Neural progenitor cell (in vitro differentiated cells): ENCODE results near the gene REXO1. TPM values are rescaled to one million over a fixed set of nuclear protein-coding genes. Genes with fewer than 3 reads are reported as not detected.

Source experiments
- DNase-seq: peaks from one replicate; pipeline ENCODE4 v3.0.0-alpha.2; 2016; ENCODE audit warnings: low spot score
- H2AFZ ChIP-seq: fragments of 200-600 bp; sonication (generic); replicated peaks from 2 replicates; pipeline ENCODE4 v1.6.1; 2016; ENCODE audit warnings: antibody characterized with exemption
- H3F3A ChIP-seq: fragments of 200-600 bp; sonication (generic); 2 replicates; pipeline ENCODE4 v1.6.1; 2016; ENCODE audit warnings: antibody characterized with exemption, low read depth
- H3K27ac ChIP-seq: fragments of 200-600 bp; sonication (generic); 2 replicates; pipeline ENCODE4 v1.5.1; 2016; ENCODE audit warnings: mild to moderate bottlenecking
- H3K27me3 ChIP-seq: fragments of 200-600 bp; sonication (generic); 2 replicates; pipeline ENCODE4 v1.6.1; 2016; ENCODE audit warnings: mild to moderate bottlenecking, moderate library complexity
- H3K36me3 ChIP-seq: fragments of 200-600 bp; sonication (generic); 2 replicates; pipeline ENCODE4 v1.5.1; 2016
- H3K4me1 ChIP-seq: fragments of 200-600 bp; sonication (generic); 2 replicates; pipeline ENCODE4 v1.6.1; 2016; ENCODE audit warnings: mixed run types
- H3K4me2 ChIP-seq: fragments of 200-600 bp; sonication (generic); 2 replicates; pipeline ENCODE4 v1.6.1; 2016
- H3K4me3 ChIP-seq: fragments of 200-600 bp; sonication (generic); 2 replicates; pipeline ENCODE4 v1.5.1; 2016
- H3K79me2 ChIP-seq: fragments of 200-600 bp; sonication (generic); 2 replicates; pipeline ENCODE4 v1.6.1; 2016; ENCODE audit warnings: low read depth
- H3K9ac ChIP-seq: fragments of 200-600 bp; sonication (generic); 2 replicates; pipeline ENCODE4 v1.6.1; 2016
- H3K9me3 ChIP-seq: fragments of 200-600 bp; sonication (generic); 2 replicates; pipeline ENCODE4 v1.5.1; 2016; ENCODE audit warnings: low read depth
- H4K20me1 ChIP-seq: fragments of 200-600 bp; sonication (generic); 2 replicates; pipeline ENCODE4 v1.6.1; 2016; ENCODE audit warnings: low read depth
- H3K27ac Mint-ChIP-seq: 3 replicates; pipeline ENCODE4 v1.8.0; 2021; ENCODE audit warnings: mixed read lengths
- H3K27me3 Mint-ChIP-seq: 2 replicates; pipeline ENCODE4 v1.8.0; 2022; ENCODE audit warnings: low read depth, mild to moderate bottlenecking, inconsistent platforms, moderate library complexity, mixed read lengths; ENCODE audit not compliant: insufficient read depth
- H3K36me3 Mint-ChIP-seq: 3 replicates; pipeline ENCODE4 v1.8.0; 2021; ENCODE audit warnings: mixed read lengths
- H3K4me1 Mint-ChIP-seq: 3 replicates; pipeline ENCODE4 v1.8.0; 2021; ENCODE audit warnings: mixed read lengths
- H3K4me3 Mint-ChIP-seq: 3 replicates; pipeline ENCODE4 v1.8.0; 2021; ENCODE audit warnings: mild to moderate bottlenecking, moderate library complexity, mixed read lengths
- H3K9me3 Mint-ChIP-seq: 3 replicates; pipeline ENCODE4 v1.8.0; 2020; ENCODE audit warnings: mixed read lengths
- CTCF ChIP-seq: fragments of 200-600 bp; sonication (generic); IDR thresholded peaks from 2 replicates; pipeline ENCODE4 v1.5.1; 2017; ENCODE audit warnings: antibody characterized with exemption, mild to moderate bottlenecking
- EZH2 ChIP-seq: fragments of 200-600 bp; sonication (generic); IDR thresholded peaks from 2 replicates; pipeline ENCODE4 v1.6.1; 2017; ENCODE audit warnings: antibody characterized with exemption, mild to moderate bottlenecking, moderate library complexity
- EZH2phosphoT487 ChIP-seq: fragments of 200-600 bp; sonication (generic); IDR thresholded peaks from 2 replicates; pipeline ENCODE4 v1.6.1; 2017; ENCODE audit warnings: antibody characterized with exemption
- total RNA-seq: library from RNA; depleted of rRNA; stranded (reverse); fragments of >200 nt; gene quantifications from 2 replicates; pipeline ENCODE4 v1.2.3, GENCODE V29; 2015; ENCODE audit warnings: low replicate concordance

Gene REXO1
- total RNA-seq, 1 donor from 2014 or later = 38.7 TPM

GRCh38 chr19:1769645-1769985, 78.7 kb downstream of the REXO1 start:
- no peak overlapping the region for H3K4me2 ChIP-seq
- Mint-ChIP-seq H3K9me3 (peaks cover 35% of the 10 kb centered on the region), H3K36me3 (no peaks in the 10 kb centered on the region)

GRCh38 chr19:1768918-1769644, 79.2 kb downstream of the REXO1 start:
- Mint-ChIP-seq H3K36me3 (no peaks in the 10 kb centered on the region), H3K9me3 (peaks cover 32% of the 10 kb centered on the region), H3K4me3 (no peak overlapping the region), H3K4me1 (peaks cover 4% of the 10 kb centered on the region), H3K27me3 (peaks cover 79% of the 10 kb centered on the region), H3K27ac (no peak overlapping the region)
- peaks cover 14% of the 10 kb centered on the region for H4K20me1 ChIP-seq
- H3K79me2 ChIP-seq = no peaks in the 10 kb centered on the region
- no peaks in the 10 kb centered on the region for H3K9me3 ChIP-seq
- H2AFZ ChIP-seq = no peak overlapping the region
- no peaks in the 10 kb centered on the region for H3K4me1 ChIP-seq
- peaks cover 100% of the 10 kb centered on the region for H3K27me3 ChIP-seq
- no peak overlapping the region for H3K4me3 ChIP-seq
- no peak overlapping the region for H3K4me2 ChIP-seq
- no peaks in the 10 kb centered on the region for H3F3A ChIP-seq
- no peak for DNase-seq
- no peak overlapping the region for H3K9ac ChIP-seq
- TF ChIP-seq EZH2 (no peak), EZH2phosphoT487 (no peak), CTCF (no peak)
- H3K36me3 ChIP-seq = no peaks in the 10 kb centered on the region
- no peak overlapping the region for H3K27ac ChIP-seq

More at GRCh38 chr19:1769645-1769985, 78.7 kb downstream of the REXO1 start:
- no peak for TF ChIP-seq CTCF
- no peak for TF ChIP-seq EZH2
- no peak for TF ChIP-seq EZH2phosphoT487
- no peaks in the 10 kb centered on the region for H3F3A ChIP-seq
- no peaks in the 10 kb centered on the region for H3K9me3 ChIP-seq
- Mint-ChIP-seq H3K27ac (no peak overlapping the region), H3K4me1 (peaks cover 4% of the 10 kb centered on the region), H3K27me3 (peaks cover 81% of the 10 kb centered on the region), H3K4me3 (no peak overlapping the region)
- no peaks in the 10 kb centered on the region for H3K4me1 ChIP-seq
- H4K20me1 ChIP-seq = peaks cover 14% of the 10 kb centered on the region
- H2AFZ ChIP-seq = no peak overlapping the region
- H3K9ac ChIP-seq = no peak overlapping the region
- DNase-seq = no peak
- peaks cover 100% of the 10 kb centered on the region for H3K27me3 ChIP-seq
- no peaks in the 10 kb centered on the region for H3K36me3 ChIP-seq
- no peaks in the 10 kb centered on the region for H3K79me2 ChIP-seq
- H3K4me3 ChIP-seq = no peak overlapping the region
- no peak overlapping the region for H3K27ac ChIP-seq

GRCh38 chr19:1768248-1768647, 80.0 kb downstream of the REXO1 start:
- no peak overlapping the region for H3K4me2 ChIP-seq
- no peaks in the 10 kb centered on the region for H3K36me3 Mint-ChIP-seq
- H3K9ac ChIP-seq = no peak overlapping the region
- H3K4me1 Mint-ChIP-seq = peaks cover 7% of the 10 kb centered on the region
- no peak for TF ChIP-seq EZH2phosphoT487
- no peak for TF ChIP-seq EZH2
- peak; percentile 53 for TF ChIP-seq CTCF
- peaks cover 100% of the 10 kb centered on the region for H3K27me3 ChIP-seq
- no peaks in the 10 kb centered on the region for H3F3A ChIP-seq
- H3K9me3 Mint-ChIP-seq = peaks cover 26% of the 10 kb centered on the region
- H3K36me3 ChIP-seq = no peaks in the 10 kb centered on the region
- H3K79me2 ChIP-seq = no peaks in the 10 kb centered on the region
- no peak overlapping the region for H3K4me3 Mint-ChIP-seq
- no peak overlapping the region for H3K27ac Mint-ChIP-seq
- H3K27me3 Mint-ChIP-seq = peaks cover 79% of the 10 kb centered on the region
- no peak overlapping the region for H3K4me3 ChIP-seq
- H2AFZ ChIP-seq = no peak overlapping the region
- no peak overlapping the region for H3K27ac ChIP-seq
- peaks cover 14% of the 10 kb centered on the region for H4K20me1 ChIP-seq
- DNase-seq = peak; percentile 75
- no peaks in the 10 kb centered on the region for H3K4me1 ChIP-seq
- H3K9me3 ChIP-seq = no peaks in the 10 kb centered on the region
